ENCODE data around the gene LIM2. TPM values are rescaled to one million over a fixed set of nuclear protein-coding genes. Genes with fewer than 3 reads are reported as not detected.

LIM2 gene
- total RNA-seq: not detected

- Histone ChIP-seq H3K9me3 (no peaks in the 10 kb centered on the region), H3K4me3 (no peak within 1 kb of the TSS), H3K27me3 (no peaks in the 10 kb centered on the region), H3K27ac (no peak within 1 kb of the TSS), H3K4me1 (no peaks in the 10 kb centered on the region), H3K36me3 (no peaks in the 10 kb centered on the region)
- TF ChIP-seq EP300 (IDR thresholded peaks at IDR 0.05; ENCODE audit: low read depth): no peak
- no peak for TF ChIP-seq CTCF (IDR thresholded peaks at IDR 0.05)
- TF ChIP-seq POLR2AphosphoS5 (IDR thresholded peaks at IDR 0.05): no peak
- TF ChIP-seq POLR2A (IDR thresholded peaks at IDR 0.05): no peak
- in situ Hi-C loops (cut with MboI; ENCODE audit: low pct_ligation_motif_present in 1 of 4, low pct_unique_long_range_greater_than_20kb in 1 of 4, low sequenced_read_pairs in 3 of 4): no loop called here
- intact Hi-C loops (cut with DNase I; ENCODE audit: low total_unique reads): no loop called here
- no peak for DNase-seq
- 20 to 81% methylated on average over 1 to 15 of the region's 15 CpGs for WGBS, 2 donors (ENCODE audit: low coverage in 1 of 2)
Observed at GRCh38 chr19:51387924-51388389, at the start of gene LIM2. TSS of gene LIM2 (minus strand) at chr19:51387974. CDS start at chr19:51387443, 531 bp downstream.

- H3K36me3 ChIP-seq: no peaks in the 10 kb centered on the region
- intact Hi-C loops (cut with DNase I; ENCODE audit: low total_unique reads): no loop called here
- no peak overlapping the region for H3K27ac ChIP-seq
Observed at GRCh38 chr19:51434456-51434855, 46.7 kb upstream of the LIM2 start.

GRCh38 chr19:51433043-51433442 lies 45.3 kb upstream of the LIM2 start:
- intact Hi-C loops (cut with DNase I; ENCODE audit: low total_unique reads): no loop called here
- Histone ChIP-seq H3K27me3 (peaks cover 7% of the 10 kb centered on the region), H3K9me3 (no peaks in the 10 kb centered on the region), H3K36me3 (no peaks in the 10 kb centered on the region), H3K27ac (no peak overlapping the region), H3K4me3 (no peak overlapping the region), H3K4me1 (no peaks in the 10 kb centered on the region)
- TF ChIP-seq POLR2A (IDR thresholded peaks at IDR 0.05) (no peak), EP300 (IDR thresholded peaks at IDR 0.05; ENCODE audit: low read depth) (no peak), CTCF (IDR thresholded peaks at IDR 0.05) (no peak)
- in situ Hi-C loops (cut with MboI; ENCODE audit: low pct_ligation_motif_present in 1 of 4, low pct_unique_long_range_greater_than_20kb in 1 of 4, low sequenced_read_pairs in 3 of 4): loop anchor here in 1 of 4 donors (25.0 kb wide), 1 partner anchor 96 kb away; the partner anchor contains the start of gene VSIG10L
- DNase-seq: no peak
- WGBS, 2 donors (ENCODE audit: low coverage in 1 of 2): 49 to 57% methylated on average over 4 of the region's 4 CpGs

More at GRCh38 chr19:51434456-51434855, 46.7 kb upstream of the LIM2 start:
- H3K4me1 ChIP-seq: peaks cover 0 to 4% (median 0%) of the 10 kb centered on the region in 4 donors
- no peak overlapping the region for H3K4me3 ChIP-seq
- TF ChIP-seq EP300 (IDR thresholded peaks at IDR 0.05; ENCODE audit: low read depth) (no peak), POLR2AphosphoS5 (IDR thresholded peaks at IDR 0.05) (no peak), POLR2A (IDR thresholded peaks at IDR 0.05) (no peak), CTCF (IDR thresholded peaks at IDR 0.05) (no peak)
- in situ Hi-C loops (cut with MboI; ENCODE audit: low pct_ligation_motif_present in 1 of 4, low pct_unique_long_range_greater_than_20kb in 1 of 4, low sequenced_read_pairs in 3 of 4): loop anchor here in 1 of 4 donors (25.0 kb wide), 1 partner anchor 97 kb away; the partner anchor contains the start of gene VSIG10L
- peaks cover 12% of the 10 kb centered on the region for H3K27me3 ChIP-seq
- whole genome bisulfite sequencing, 2 donors (ENCODE audit: low coverage in 1 of 2): 71 to 77% methylated on average over 1 of the region's 1 CpG
- no peaks in the 10 kb centered on the region for H3K9me3 ChIP-seq
- no peak for DNase-seq

- H3K4me1 ChIP-seq: no peaks in the 10 kb centered on the region
- no peak for DNase-seq
- no peaks in the 10 kb centered on the region for H3K27me3 ChIP-seq
- H3K9me3 ChIP-seq: no peaks in the 10 kb centered on the region
- H3K36me3 ChIP-seq: no peaks in the 10 kb centered on the region
- no peak overlapping the region for H3K27ac ChIP-seq
- H3K4me3 ChIP-seq: no peak overlapping the region
- TF ChIP-seq POLR2AphosphoS5 (IDR thresholded peaks at IDR 0.05): no peak
- no peak for TF ChIP-seq CTCF (IDR thresholded peaks at IDR 0.05)
- no peak for TF ChIP-seq EP300 (IDR thresholded peaks at IDR 0.05; ENCODE audit: low read depth)
- TF ChIP-seq POLR2A (IDR thresholded peaks at IDR 0.05): no peak
- intact Hi-C loops (cut with DNase I; ENCODE audit: low total_unique reads) (no loop called here), in situ Hi-C loops (cut with MboI; ENCODE audit: low pct_ligation_motif_present in 1 of 4, low pct_unique_long_range_greater_than_20kb in 1 of 4, low sequenced_read_pairs in 3 of 4) (loop anchor here in 1 of 4 donors (25.0 kb wide), 1 partner anchor 94 kb away; the partner anchor contains the start of gene VSIG10L)
- 48 to 75% methylated on average over 3 of the region's 3 CpGs for WGBS, 2 donors (ENCODE audit: low coverage in 1 of 2)
Observed at GRCh38 chr19:51431124-51431523, 43.4 kb upstream of the LIM2 start.
